Suppressor macrophage (primary cell): ENCODE measurements around the gene ZNF507.

Source experiments
- DNase-seq, 4 experiments: peaks; one replicate each; pipeline ENCODE4 v3.0.0-alpha.2; 2020 to 2022

Gene ZNF507

GRCh38 chr19:32339988-32340874, 5.2 kb upstream of the ZNF507 start:
- peak; percentile 59 to 77 (median 66) for DNase-seq

DNA sequence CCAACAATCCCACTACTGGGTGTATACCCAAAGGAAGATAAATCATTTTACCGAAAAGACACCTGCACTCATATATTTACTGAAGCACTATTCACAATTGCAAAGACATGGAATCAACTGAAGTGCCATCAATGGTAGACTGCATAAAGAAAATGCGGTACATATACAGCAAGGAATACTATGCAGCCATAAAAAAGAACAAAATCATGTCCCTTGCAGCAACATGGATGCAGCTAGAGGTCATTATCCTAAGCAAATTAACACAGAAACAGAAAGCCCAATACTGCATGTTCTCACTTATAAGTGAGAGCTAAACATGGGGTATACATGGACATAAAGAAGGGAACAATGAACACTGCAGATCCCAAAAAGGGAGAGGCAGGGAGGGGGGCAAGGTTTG, 2.7 kb upstream of the ZNF507 start:
- no peak for DNase-seq

- DNase-seq = peak; percentile 43 to 66 (median 62)
These were observed 1.7 kb upstream of the ZNF507 start for GRCh38 chr19:32343550-32344262.

DNA sequence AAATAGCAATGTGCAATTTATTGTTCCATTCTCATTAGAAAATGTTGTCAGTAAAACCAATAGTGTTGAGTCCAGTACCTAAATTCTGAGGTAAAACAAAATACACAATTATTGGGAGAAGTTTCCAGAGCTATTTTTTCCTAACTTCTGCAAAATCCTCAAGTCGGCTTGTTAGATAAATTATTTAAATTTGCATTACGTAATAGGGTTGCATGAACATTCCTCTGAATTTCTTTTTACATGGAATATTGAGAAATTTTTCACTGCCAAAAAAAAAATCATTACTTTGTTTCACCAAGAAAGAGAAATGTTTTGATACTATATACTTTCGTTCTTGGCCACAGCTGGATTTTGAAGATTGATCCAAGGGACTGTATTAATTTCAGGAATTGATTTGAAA, 1.5 kb downstream of the ZNF507 start:
- DNase-seq = no peak

GRCh38 chr19:32347573-32347972, 2.2 kb downstream of the ZNF507 start:
- no peak for DNase-seq

- no peak for DNase-seq
These were observed 3.6 kb downstream of the ZNF507 start for GRCh38 chr19:32349051-32349450.

- DNase-seq = no peak
These were observed 4.5 kb downstream of the ZNF507 start for GRCh38 chr19:32349724-32350470.

- peak in 2 of 4 experiments; percentile 14 to 40 for DNase-seq
These were observed 5.1 kb downstream of the ZNF507 start for GRCh38 chr19:32350471-32350865.

- DNase-seq = no peak
These were observed 5.6 kb downstream of the ZNF507 start for GRCh38 chr19:32350987-32351348.

- no peak for DNase-seq
These were observed 6.8 kb downstream of the ZNF507 start for GRCh38 chr19:32352241-32352630.

DNA sequence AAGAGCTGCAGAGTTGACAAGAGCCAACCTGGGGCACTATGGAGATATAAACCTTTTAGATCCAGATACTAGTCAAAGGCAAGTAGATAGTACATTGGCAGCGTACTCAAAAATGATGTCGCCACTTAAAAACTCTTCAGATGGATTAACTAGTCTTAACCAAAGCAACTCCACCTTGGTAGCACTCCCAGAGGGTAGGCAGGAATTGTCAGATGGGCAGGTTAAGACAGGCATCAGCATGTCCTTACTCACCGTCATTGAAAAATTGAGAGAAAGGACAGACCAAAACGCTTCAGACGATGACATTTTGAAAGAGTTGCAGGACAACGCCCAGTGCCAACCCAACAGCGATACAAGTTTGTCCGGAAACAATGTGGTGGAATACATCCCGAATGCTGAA, 8.9 kb downstream of the ZNF507 start:
- no peak for DNase-seq

GRCh38 chr19:32355309-32355708, 9.9 kb downstream of the ZNF507 start:
- DNase-seq = no peak

DNA sequence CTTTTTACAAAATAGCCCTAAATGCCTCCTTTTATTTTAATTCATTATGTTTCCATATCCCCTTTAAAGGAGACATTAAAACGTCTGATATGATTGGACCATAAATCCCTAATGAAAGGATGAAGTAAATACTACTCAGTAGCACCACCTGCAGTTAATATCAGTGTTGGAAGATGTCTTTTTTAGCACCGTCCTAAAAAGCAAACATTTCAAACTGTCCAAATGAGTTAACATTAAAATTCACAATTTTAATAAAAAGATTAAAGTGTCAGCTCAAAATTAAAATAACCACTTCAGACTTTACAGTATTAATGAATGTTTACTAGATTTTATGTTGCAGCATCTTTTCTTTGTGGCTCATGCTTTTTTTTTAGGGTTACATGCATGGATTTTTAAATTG, 12.3 kb downstream of the ZNF507 start:
- DNase-seq = peak in 1 of 4 experiments; percentile 34

DNA sequence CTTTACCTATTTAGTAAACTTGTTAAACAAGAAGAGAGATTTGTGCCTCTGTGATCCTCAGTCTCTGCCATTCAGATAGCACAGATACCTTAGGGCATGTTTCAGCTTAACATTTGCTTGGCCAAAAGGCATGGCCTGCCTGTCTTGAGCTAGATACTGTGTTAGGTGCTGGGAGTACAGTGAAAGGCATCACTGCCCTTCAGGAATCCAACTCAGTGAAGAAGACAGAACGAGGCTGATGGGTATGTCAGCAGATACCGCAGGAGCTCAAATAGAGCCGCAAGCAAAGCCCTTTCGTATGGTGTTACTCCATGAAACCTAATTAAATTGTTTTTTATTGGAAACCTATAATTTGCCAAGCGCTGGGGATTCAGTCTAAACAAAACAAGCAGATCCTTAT, 12.9 kb downstream of the ZNF507 start:
- DNase-seq = no peak

- DNase-seq = no peak
These were observed 14.2 kb downstream of the ZNF507 start for GRCh38 chr19:32359581-32359980.

DNA sequence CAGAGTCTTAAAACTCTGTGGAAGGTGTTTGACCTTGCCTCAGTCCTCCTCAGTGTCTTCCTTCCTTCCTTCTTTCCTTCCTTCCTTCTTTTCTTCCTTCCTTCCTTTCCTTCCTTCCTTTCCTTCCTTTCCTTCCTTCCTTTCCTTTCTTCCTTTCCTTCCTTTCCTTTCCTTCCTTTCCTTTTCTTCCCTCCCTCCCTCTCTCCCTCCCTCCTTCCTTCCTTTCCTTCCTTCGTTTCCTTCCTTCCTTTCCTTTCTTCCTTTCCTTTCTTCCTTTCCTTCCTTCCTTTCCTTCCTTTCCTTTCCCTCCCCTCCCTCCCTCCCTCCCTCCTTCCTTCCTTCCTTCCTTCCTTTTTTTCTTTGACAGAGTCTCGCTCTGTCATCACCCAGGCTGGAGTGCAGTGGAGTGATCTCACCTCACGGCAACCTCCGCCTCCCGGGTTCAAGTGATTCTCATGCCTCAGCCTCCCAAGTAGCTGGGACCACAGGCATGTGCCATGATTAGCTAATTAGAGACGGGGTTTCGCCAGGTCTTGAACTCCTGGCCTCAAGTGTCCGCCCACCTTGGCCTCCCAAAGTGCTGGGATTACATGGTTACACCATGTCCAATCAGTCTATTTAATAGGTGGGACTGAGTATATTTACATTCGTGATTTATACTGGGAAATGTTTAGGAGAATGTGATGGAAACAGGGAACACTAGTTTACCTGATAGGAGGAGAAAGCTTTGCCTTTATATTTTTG, 16.3 kb downstream of the ZNF507 start:
- no peak for DNase-seq

- DNase-seq = no peak
These were observed 16.9 kb downstream of the ZNF507 start for GRCh38 chr19:32362318-32362691.

DNA sequence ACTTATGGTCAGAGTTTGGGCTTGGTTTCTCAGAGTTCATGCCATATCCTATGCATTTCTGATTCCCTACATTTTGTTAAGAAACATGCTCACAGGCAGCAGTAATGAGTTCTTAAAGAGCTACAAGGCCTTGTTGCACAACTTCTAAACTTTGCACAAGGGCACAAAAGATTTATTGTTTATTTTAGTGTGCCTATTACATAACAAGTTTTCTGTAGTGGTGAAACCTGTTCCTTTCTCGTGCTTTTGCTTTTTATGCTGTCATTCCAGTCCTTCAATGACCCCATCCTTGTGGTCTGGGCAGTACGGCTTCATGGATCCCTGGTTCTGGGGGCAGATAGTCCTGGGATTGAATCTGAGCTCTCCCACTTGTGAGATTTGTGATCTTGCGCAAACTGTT, 17.8 kb downstream of the ZNF507 start:
- DNase-seq = peak in 1 of 4 experiments; percentile 27

DNA sequence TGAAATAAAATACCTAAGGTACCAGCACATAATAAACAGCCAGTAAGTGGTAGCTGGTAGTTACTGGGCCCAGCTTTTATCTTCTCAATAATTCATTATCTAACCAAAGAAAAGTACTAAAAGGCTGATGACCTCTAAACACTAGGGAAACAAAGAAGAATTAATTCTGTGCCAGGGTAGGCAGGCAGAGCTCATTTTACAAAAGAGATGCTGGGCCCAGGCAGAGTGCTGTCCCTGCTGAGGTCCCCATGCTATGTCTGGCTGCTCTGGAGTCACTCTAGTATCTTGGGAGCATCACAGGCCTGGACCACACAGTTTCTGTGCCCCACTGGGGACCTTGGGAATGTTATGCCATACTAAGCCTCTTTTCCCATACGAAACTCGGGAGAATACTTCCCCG, 18.2 kb downstream of the ZNF507 start:
- DNase-seq = no peak

DNA sequence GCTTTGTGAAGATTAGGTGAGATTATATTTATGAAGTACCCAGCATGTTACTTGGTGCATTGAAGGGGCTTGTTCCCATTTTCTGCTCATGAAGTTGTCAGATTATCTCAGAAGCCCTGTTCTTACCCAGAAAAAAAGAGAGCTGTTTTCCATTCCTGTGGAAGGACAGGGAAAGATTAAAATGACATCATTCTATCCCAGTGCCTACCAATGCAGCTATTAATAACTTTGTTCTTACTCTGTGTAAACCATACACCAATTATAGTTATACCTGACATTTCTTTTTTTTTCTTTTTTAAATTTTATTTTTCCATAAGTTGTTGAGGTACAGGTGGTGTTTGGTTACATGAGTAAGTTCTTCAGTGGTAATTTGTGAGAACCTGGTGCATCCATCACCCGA, 18.6 kb downstream of the ZNF507 start:
- DNase-seq = no peak

DNA sequence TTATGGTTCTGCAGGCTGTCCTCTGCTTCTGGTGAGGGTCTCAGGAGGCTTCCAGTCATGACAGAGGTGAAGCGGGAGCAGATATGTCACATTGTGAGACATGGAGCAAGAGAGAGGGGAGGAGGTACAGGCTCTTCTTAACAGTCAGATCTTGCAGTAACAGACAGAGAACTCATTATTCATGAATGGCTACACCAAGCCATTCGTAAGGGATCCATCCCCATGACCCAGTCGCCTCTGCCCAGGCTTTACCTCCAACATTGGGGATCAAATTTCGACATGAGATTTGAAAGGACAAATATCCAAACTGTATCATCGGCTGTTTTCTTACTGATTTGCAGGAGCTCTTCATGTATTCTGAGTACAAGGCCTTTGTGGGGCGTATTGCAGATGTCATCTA, 21.7 kb downstream of the ZNF507 start:
- no peak for DNase-seq

GRCh38 chr19:32367948-32368536, 22.6 kb downstream of the ZNF507 start:
- DNase-seq = no peak
